ENCODE measurements around the gene CHIT1.

DNA sequence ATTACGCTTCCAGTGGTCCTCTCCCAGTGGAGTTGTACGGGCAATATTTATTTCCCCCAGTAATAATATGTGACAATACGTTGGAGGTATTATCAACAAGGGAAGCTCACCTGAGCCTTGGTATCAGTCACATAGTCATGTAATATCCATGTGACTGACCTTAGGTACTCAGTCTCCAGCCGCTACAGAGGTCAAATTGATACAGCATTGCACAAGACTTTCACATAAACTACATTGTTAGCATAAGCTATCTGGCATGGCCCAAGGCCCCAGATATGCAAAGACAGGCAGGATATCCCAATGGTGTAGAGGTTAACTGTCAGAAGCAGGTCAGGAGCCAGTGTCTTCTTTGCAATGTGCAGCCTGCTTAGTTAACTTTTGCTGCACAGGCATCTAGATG lies 15.3 kb upstream of the CHIT1 start:
- TF ChIP-seq, protein P1, sequence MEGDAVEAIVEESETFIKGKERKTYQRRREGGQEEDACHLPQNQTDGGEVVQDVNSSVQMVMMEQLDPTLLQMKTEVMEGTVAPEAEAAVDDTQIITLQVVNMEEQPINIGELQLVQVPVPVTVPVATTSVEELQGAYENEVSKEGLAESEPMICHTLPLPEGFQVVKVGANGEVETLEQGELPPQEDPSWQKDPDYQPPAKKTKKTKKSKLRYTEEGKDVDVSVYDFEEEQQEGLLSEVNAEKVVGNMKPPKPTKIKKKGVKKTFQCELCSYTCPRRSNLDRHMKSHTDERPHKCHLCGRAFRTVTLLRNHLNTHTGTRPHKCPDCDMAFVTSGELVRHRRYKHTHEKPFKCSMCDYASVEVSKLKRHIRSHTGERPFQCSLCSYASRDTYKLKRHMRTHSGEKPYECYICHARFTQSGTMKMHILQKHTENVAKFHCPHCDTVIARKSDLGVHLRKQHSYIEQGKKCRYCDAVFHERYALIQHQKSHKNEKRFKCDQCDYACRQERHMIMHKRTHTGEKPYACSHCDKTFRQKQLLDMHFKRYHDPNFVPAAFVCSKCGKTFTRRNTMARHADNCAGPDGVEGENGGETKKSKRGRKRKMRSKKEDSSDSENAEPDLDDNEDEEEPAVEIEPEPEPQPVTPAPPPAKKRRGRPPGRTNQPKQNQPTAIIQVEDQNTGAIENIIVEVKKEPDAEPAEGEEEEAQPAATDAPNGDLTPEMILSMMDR (IDR thresholded peaks at IDR 0.05), result no peak
- TF ChIP-seq YY1 (IDR thresholded peaks at IDR 0.05; ENCODE audit: low read depth), result no peak
